ENCODE data around the gene ROBO2.

- TF ChIP-seq EZH2 (IDR thresholded peaks at IDR 0.05; ENCODE audit: borderline replicate concordance) (no peak), CTCF (IDR thresholded peaks at IDR 0.05; ENCODE audit: poor library complexity) (no peak), EZH2phosphoT487 (IDR thresholded peaks at IDR 0.05; ENCODE audit: low read depth, severe bottlenecking, unreplicated experiment) (no peak)
Measured at GRCh38 chr3:77414881-77415280, 375.0 kb downstream of the ROBO2 start.

Measured in hepatocyte (in vitro differentiated cells).